GM20431 (cell line): Measurements from ENCODE around the gene CD2BP2.

Source experiments
- in situ Hi-C: fragments of 300-500 bp; cut with MseI, MboI; formaldehyde crosslinking; loops from one replicate; pipeline ENCODE4 v1.15.0; 2020; ENCODE audit warnings: low sequenced_read_pairs; ENCODE audit not compliant: unreplicated experiment

CD2BP2 gene

GRCh38 chr16:30366511-30366910, 11.4 kb upstream of the CD2BP2 start:
- in situ Hi-C loops, result loop anchor here (25.0 kb wide), 1 partner anchor 254 kb away; the partner anchor contains the start of genes GDPD3 and MAPK3

GRCh38 chr16:30365200-30365599, 10.1 kb upstream of the CD2BP2 start:
- in situ Hi-C loops, result loop anchor here (25.0 kb wide), 1 partner anchor 253 kb away; the partner anchor contains the start of genes GDPD3 and MAPK3

- in situ Hi-C loops, result loop anchor here (25.0 kb wide), 1 partner anchor 249 kb away; the partner anchor contains the start of genes GDPD3 and MAPK3
These were observed 6.1 kb upstream of the CD2BP2 start for GRCh38 chr16:30361180-30361579.

GRCh38 chr16:30359871-30360170, 4.7 kb upstream of the CD2BP2 start:
- in situ Hi-C loops, result loop anchor here (25.0 kb wide), 1 partner anchor 248 kb away; the partner anchor contains the start of genes GDPD3 and MAPK3

- in situ Hi-C loops, result loop anchor here (25.0 kb wide), 1 partner anchor 247 kb away; the partner anchor contains the start of genes GDPD3 and MAPK3
These were observed 4.1 kb upstream of the CD2BP2 start for GRCh38 chr16:30358990-30359870.

- in situ Hi-C loops, result loop anchor here (25.0 kb wide), 1 partner anchor 246 kb away; the partner anchor contains the start of genes GDPD3 and MAPK3
These were observed 3.4 kb upstream of the CD2BP2 start for GRCh38 chr16:30358577-30358936.

- in situ Hi-C loops, result loop anchor here (25.0 kb wide), 1 partner anchor 246 kb away; the partner anchor contains the start of genes GDPD3 and MAPK3
These were observed 2.8 kb upstream of the CD2BP2 start for GRCh38 chr16:30357715-30358576.

GRCh38 chr16:30357085-30357714, 2.1 kb upstream of the CD2BP2 start:
- in situ Hi-C loops, result loop anchor here (25.0 kb wide), 1 partner anchor 245 kb away; the partner anchor contains the start of genes GDPD3 and MAPK3

GRCh38 chr16:30356401-30357084, 1.4 kb upstream of the CD2BP2 start:
- in situ Hi-C loops, result loop anchor here (25.0 kb wide), 1 partner anchor 244 kb away; the partner anchor contains the start of genes GDPD3 and MAPK3

GRCh38 chr16:30355954-30356308, 823 bp upstream of the CD2BP2 start:
- in situ Hi-C loops, result loop anchor here (25.0 kb wide), 1 partner anchor 244 kb away; the partner anchor contains the start of genes GDPD3 and MAPK3

GRCh38 chr16:30354423-30355143, 525 bp downstream of the CD2BP2 start:
- in situ Hi-C loops, result loop anchor here (25.0 kb wide), 1 partner anchor 242 kb away; the partner anchor contains the start of genes GDPD3 and MAPK3

GRCh38 chr16:30353438-30354129, 1.5 kb downstream of the CD2BP2 start:
- in situ Hi-C loops, result loop anchor here (25.0 kb wide), 1 partner anchor 241 kb away; the partner anchor contains the start of genes GDPD3 and MAPK3

- in situ Hi-C loops, result loop anchor here (25.0 kb wide), 1 partner anchor 240 kb away; the partner anchor contains the start of genes GDPD3 and MAPK3
These were observed 2.4 kb downstream of the CD2BP2 start for GRCh38 chr16:30352488-30353401.

- in situ Hi-C loops, result loop anchor here (25.0 kb wide), 1 partner anchor 240 kb away; the partner anchor contains the start of genes GDPD3 and MAPK3
These were observed 3.3 kb downstream of the CD2BP2 start for GRCh38 chr16:30351586-30352419.

- in situ Hi-C loops, result loop anchor here (25.0 kb wide), 1 partner anchor 239 kb away; the partner anchor contains the start of genes GDPD3 and MAPK3
These were observed 4.1 kb downstream of the CD2BP2 start for GRCh38 chr16:30351001-30351441.
